ENCODE data around the gene ASAP3. TPM values are rescaled to one million over a fixed set of nuclear protein-coding genes. Genes with fewer than 3 reads are reported as not detected.

Gene ASAP3
- total RNA-seq, 1 donor from 2014 or later, result 33.5 TPM

DNA sequence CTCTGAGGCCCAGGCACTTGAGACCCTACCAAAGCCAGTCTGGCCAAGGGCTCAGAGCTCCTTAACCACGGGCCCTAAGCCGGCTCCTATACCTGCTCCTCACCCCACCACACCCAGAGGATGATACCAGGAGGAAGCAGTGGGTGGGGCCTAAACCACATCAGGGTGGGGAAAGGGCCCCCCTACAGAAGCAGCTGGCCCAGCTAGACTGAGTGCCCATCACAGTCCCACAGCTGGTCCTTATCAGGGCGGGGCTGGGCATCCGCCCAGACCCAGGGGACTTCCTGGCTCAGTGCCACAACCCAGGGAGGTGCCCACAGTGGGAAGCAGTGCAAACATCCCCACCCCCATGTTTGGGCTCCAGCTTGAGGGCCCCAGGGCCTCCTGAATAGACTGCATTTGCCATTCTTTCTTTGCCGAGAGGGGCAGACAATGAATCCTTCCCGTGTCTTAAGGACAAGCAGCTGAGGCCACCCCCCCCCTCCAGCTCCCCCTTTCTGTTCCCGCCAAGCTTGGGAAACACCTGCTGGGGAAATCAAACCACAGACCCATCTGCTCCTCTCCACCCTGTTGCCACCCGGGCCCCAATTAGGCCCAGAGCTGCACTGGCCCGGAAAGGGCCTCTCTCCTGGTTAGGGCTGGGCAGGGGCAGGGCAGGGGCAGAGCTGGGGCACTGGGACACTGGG lies 40.9 kb upstream of the ASAP3 start:
- Mint-ChIP-seq H3K9me3 (ENCODE audit: unreplicated experiment) (no peaks in the 10 kb centered on the region), H3K27ac (ENCODE audit: unreplicated experiment) (no peak overlapping the region), H3K27me3 (ENCODE audit: low read depth, unreplicated experiment) (peaks cover 30% of the 10 kb centered on the region), H3K4me1 (ENCODE audit: low read depth, unreplicated experiment) (no peaks in the 10 kb centered on the region), H3K4me3 (ENCODE audit: unreplicated experiment) (no peak overlapping the region), H3K36me3 (ENCODE audit: low read depth, unreplicated experiment) (peaks cover 5% of the 10 kb centered on the region)
- H3K9ac ChIP-seq (ENCODE audit: low read length), result no peak overlapping the region
- no peaks in the 10 kb centered on the region for H4K20me1 ChIP-seq (ENCODE audit: insufficient read depth, low read length)
- FAIRE-seq (no peak), DNase-seq (ENCODE audit: low read depth) (no peak)
- H3K4me1 ChIP-seq (ENCODE audit: insufficient read depth, low read length), result peaks cover 3% of the 10 kb centered on the region
- H3K9me3 ChIP-seq (ENCODE audit: insufficient read depth, low read depth, low read length), result no peaks in the 10 kb centered on the region
- H3K27ac ChIP-seq (ENCODE audit: low read depth, low read length), result no peak overlapping the region
- H3K79me2 ChIP-seq (ENCODE audit: insufficient read depth, low read length), result no peaks in the 10 kb centered on the region
- no peak overlapping the region for H3K4me3 ChIP-seq (ENCODE audit: insufficient read depth, low read depth, low read length)
- H3K36me3 ChIP-seq (ENCODE audit: insufficient read depth, low read length), result no peaks in the 10 kb centered on the region
- no peak for TF ChIP-seq EZH2 (IDR thresholded peaks at IDR 0.05; ENCODE audit: insufficient read depth, low read length)
- TF ChIP-seq, protein P1, sequence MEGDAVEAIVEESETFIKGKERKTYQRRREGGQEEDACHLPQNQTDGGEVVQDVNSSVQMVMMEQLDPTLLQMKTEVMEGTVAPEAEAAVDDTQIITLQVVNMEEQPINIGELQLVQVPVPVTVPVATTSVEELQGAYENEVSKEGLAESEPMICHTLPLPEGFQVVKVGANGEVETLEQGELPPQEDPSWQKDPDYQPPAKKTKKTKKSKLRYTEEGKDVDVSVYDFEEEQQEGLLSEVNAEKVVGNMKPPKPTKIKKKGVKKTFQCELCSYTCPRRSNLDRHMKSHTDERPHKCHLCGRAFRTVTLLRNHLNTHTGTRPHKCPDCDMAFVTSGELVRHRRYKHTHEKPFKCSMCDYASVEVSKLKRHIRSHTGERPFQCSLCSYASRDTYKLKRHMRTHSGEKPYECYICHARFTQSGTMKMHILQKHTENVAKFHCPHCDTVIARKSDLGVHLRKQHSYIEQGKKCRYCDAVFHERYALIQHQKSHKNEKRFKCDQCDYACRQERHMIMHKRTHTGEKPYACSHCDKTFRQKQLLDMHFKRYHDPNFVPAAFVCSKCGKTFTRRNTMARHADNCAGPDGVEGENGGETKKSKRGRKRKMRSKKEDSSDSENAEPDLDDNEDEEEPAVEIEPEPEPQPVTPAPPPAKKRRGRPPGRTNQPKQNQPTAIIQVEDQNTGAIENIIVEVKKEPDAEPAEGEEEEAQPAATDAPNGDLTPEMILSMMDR (IDR thresholded peaks at IDR 0.05; ENCODE audit: insufficient read depth, low read depth, low read length), result no peak
- peaks cover 1% of the 10 kb centered on the region for H3K27me3 ChIP-seq (ENCODE audit: insufficient read depth, low read length)
- H2AFZ ChIP-seq (ENCODE audit: low read depth, low read length), result no peak overlapping the region
- no peak overlapping the region for H3K4me2 ChIP-seq (ENCODE audit: low read length)

DNA sequence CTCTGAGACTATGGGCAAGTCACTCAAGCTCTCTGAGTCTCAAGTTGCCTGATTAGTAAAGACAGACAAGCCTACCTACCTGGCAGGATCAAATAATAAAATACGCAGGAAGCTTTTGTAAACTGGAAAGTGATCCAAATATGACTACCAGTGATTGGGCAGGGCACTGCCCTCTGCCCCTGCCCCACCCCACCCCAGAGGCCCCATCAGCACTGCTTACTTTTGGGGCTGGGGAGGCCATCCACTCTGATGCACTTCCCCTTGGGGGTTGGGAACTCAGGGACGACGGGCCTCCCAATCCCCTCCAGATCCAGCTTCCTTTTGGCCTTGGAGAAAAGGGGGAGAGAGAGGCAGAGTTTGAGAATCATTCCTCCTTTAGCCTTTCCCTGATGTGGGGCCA lies 40.2 kb upstream of the ASAP3 start:
- Histone ChIP-seq H2AFZ (ENCODE audit: low read depth, low read length) (no peak overlapping the region), H3K27ac (ENCODE audit: low read depth, low read length) (no peak overlapping the region), H3K4me3 (ENCODE audit: insufficient read depth, low read depth, low read length) (no peak overlapping the region), H3K9me3 (ENCODE audit: insufficient read depth, low read depth, low read length) (no peaks in the 10 kb centered on the region), H4K20me1 (ENCODE audit: insufficient read depth, low read length) (no peaks in the 10 kb centered on the region), H3K79me2 (ENCODE audit: insufficient read depth, low read length) (no peaks in the 10 kb centered on the region), H3K27me3 (ENCODE audit: insufficient read depth, low read length) (no peaks in the 10 kb centered on the region), H3K4me2 (ENCODE audit: low read length) (no peak overlapping the region), H3K9ac (ENCODE audit: low read length) (no peak overlapping the region), H3K4me1 (ENCODE audit: insufficient read depth, low read length) (peaks cover 3% of the 10 kb centered on the region), H3K36me3 (ENCODE audit: insufficient read depth, low read length) (no peaks in the 10 kb centered on the region)
- Mint-ChIP-seq H3K27me3 (ENCODE audit: low read depth, unreplicated experiment) (peaks cover 23% of the 10 kb centered on the region), H3K27ac (ENCODE audit: unreplicated experiment) (no peak overlapping the region), H3K4me3 (ENCODE audit: unreplicated experiment) (no peak overlapping the region), H3K4me1 (ENCODE audit: low read depth, unreplicated experiment) (no peaks in the 10 kb centered on the region), H3K36me3 (ENCODE audit: low read depth, unreplicated experiment) (peaks cover 4% of the 10 kb centered on the region), H3K9me3 (ENCODE audit: unreplicated experiment) (no peaks in the 10 kb centered on the region)
- DNase-seq (ENCODE audit: low read depth), result no peak
- no peak for FAIRE-seq
- TF ChIP-seq EZH2 (IDR thresholded peaks at IDR 0.05; ENCODE audit: insufficient read depth, low read length), result no peak
- TF ChIP-seq, protein P1 (IDR thresholded peaks at IDR 0.05; ENCODE audit: insufficient read depth, low read depth, low read length), result no peak

DNA sequence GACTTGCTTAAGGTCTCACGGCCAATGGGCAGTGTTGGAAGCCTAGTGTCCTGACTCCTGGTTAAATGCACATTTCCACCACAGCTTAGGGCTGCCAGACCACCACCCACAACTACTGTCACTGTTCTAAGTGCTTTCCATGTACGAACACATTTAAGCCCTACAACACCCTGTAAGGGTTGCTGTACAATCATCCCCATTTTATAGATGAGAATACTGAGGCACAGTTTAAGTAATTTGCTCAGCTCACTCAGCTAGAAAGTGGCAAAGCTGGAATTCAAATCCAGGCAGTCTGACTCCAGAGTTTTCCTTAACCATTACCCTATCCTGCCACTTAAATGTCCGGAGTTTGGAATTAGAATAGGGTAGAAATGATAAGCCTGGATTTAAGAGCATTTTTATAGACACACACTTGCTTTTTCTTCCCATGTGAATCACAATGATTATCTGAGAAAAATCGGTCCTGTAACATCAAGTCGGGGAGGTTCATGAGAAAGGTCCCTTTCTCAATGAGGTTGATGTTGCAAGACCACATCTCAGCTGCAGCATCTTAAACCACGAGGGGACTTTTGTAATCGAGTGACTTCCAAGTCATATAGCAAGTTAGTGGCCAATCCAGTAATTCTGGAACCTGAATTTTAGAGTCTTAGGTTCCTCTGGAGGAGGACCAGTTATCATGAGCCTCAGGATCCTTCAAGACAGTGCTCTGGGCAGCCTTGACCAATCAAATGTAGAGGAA lies 38.4 kb upstream of the ASAP3 start:
- Histone ChIP-seq H3K9ac (ENCODE audit: low read length) (no peak overlapping the region), H3K36me3 (ENCODE audit: insufficient read depth, low read length) (no peaks in the 10 kb centered on the region), H3K27me3 (ENCODE audit: insufficient read depth, low read length) (no peaks in the 10 kb centered on the region), H3K9me3 (ENCODE audit: insufficient read depth, low read depth, low read length) (no peaks in the 10 kb centered on the region), H3K79me2 (ENCODE audit: insufficient read depth, low read length) (no peaks in the 10 kb centered on the region), H3K4me3 (ENCODE audit: insufficient read depth, low read depth, low read length) (no peak overlapping the region), H4K20me1 (ENCODE audit: insufficient read depth, low read length) (no peaks in the 10 kb centered on the region), H3K4me2 (ENCODE audit: low read length) (no peak overlapping the region), H3K4me1 (ENCODE audit: insufficient read depth, low read length) (no peaks in the 10 kb centered on the region), H2AFZ (ENCODE audit: low read depth, low read length) (no peak overlapping the region), H3K27ac (ENCODE audit: low read depth, low read length) (no peak overlapping the region)
- FAIRE-seq (no peak), DNase-seq (ENCODE audit: low read depth) (no peak)
- H3K36me3 Mint-ChIP-seq (ENCODE audit: low read depth, unreplicated experiment), result peaks cover 4% of the 10 kb centered on the region
- H3K27me3 Mint-ChIP-seq (ENCODE audit: low read depth, unreplicated experiment), result peaks cover 19% of the 10 kb centered on the region
- TF ChIP-seq, protein P1 (IDR thresholded peaks at IDR 0.05; ENCODE audit: insufficient read depth, low read depth, low read length), result no peak
- no peak for TF ChIP-seq EZH2 (IDR thresholded peaks at IDR 0.05; ENCODE audit: insufficient read depth, low read length)
- no peak overlapping the region for H3K4me3 Mint-ChIP-seq (ENCODE audit: unreplicated experiment)
- no peak overlapping the region for H3K27ac Mint-ChIP-seq (ENCODE audit: unreplicated experiment)
- no peaks in the 10 kb centered on the region for H3K9me3 Mint-ChIP-seq (ENCODE audit: unreplicated experiment)
- no peaks in the 10 kb centered on the region for H3K4me1 Mint-ChIP-seq (ENCODE audit: low read depth, unreplicated experiment)
